Activated CD4-positive, alpha-beta memory T cell treated with anti-CD3 and anti-CD28 coated beads for 36 hours (primary cell): Measurements from ENCODE around the gene MGME1. TPM values are rescaled to one million over a fixed set of nuclear protein-coding genes. Genes with fewer than 3 reads are reported as not detected.

Source experiments
- CTCF ChIA-PET: fragments of 350-600 bp; sonication (Branson Sonifier 250); formaldehyde crosslinking; loops from one replicate; lab custom pipeline; 2021; ENCODE audit warnings: antibody characterized with exemption, inconsistent platforms; lab: Charles Lee
- POLR2A ChIA-PET: fragments of 350-600 bp; sonication (Branson Sonifier 250); formaldehyde crosslinking; loops from one replicate; lab custom pipeline; 2021; ENCODE audit warnings: antibody characterized with exemption; lab: Charles Lee
- DNase-seq: peaks from one replicate; pipeline ENCODE4 v3.0.0-alpha.2; 2020
- H3K27ac Mint-ChIP-seq: one replicate; pipeline ENCODE4 v1.8.0; 2021; ENCODE audit warnings: mixed read lengths
- H3K27me3 Mint-ChIP-seq: one replicate; pipeline ENCODE4 v1.8.0; 2021; ENCODE audit warnings: mixed read lengths
- H3K36me3 Mint-ChIP-seq: one replicate; pipeline ENCODE4 v1.8.0; 2021; ENCODE audit warnings: mixed read lengths
- H3K4me1 Mint-ChIP-seq: one replicate; pipeline ENCODE4 v1.8.0; 2021; ENCODE audit warnings: low read depth, mixed read lengths
- H3K4me3 Mint-ChIP-seq: one replicate; pipeline ENCODE4 v1.8.0; 2021; ENCODE audit warnings: mild to moderate bottlenecking, mixed read lengths
- H3K9me3 Mint-ChIP-seq: one replicate; pipeline ENCODE4 v1.8.0; 2021; ENCODE audit warnings: mixed read lengths
- intact Hi-C: fragments of 100-400 bp; cut with micrococcal nuclease; formaldehyde crosslinking; loops from one replicate; pipeline ENCODE4 v1.15.1; 2023
- total RNA-seq, 2 experiments: library from RNA; stranded (reverse); gene quantifications; one replicate each; pipeline ENCODE4 v1.2.3, GENCODE V29; 2021

MGME1 gene
- total RNA-seq, 2 experiments from 2014 or later, result 31.0 to 34.7 TPM

GRCh38 chr20:17964073-17964472 lies 4.7 kb upstream of the MGME1 start:
- Mint-ChIP-seq H3K4me3 (peak overlapping the region; percentile 96), H3K27me3 (no peaks in the 10 kb centered on the region), H3K4me1 (peaks cover 61% of the 10 kb centered on the region), H3K9me3 (no peaks in the 10 kb centered on the region), H3K36me3 (peaks cover 74% of the 10 kb centered on the region), H3K27ac (peak overlapping the region; percentile 99)
- CTCF ChIA-PET, result interaction anchor here (0.9 to 2.2 kb wide), 3 partner anchors 30 to 282 kb away, joined by 3 to 11 read pairs (median 6); partner anchors contain the start of gene RRBP1
- no peak for DNase-seq
- intact Hi-C loops, result loop anchor here (10.0 kb wide), 3 partner anchors 429 to 1389 kb away; partner anchors contain the start of genes BFSP1 and KIF16B
- POLR2A ChIA-PET, result no interaction called here

DNA sequence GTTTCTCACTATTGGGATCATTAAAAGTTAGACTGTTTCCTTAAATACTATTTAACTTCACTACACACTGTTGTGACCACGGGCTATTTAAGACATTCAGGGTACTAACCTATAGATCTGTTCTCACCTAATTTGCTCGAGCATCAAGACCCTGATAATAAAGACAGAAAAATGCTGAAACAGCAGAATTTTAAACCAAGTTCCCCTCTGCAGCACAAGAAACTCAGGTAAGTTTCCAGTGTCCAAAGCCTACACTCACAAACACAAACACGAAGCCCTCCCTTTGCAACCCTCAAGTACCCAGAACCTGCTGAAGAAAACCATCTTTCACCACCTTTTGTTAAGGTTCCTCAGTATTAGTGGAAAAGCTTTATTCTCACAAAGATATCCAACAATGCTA lies 4.2 kb upstream of the MGME1 start:
- peaks cover 70% of the 10 kb centered on the region for H3K36me3 Mint-ChIP-seq
- POLR2A ChIA-PET, result interaction anchor here (1.0 to 2.0 kb wide), 3 partner anchors 9 to 60 kb away, joined by 3 to 10 read pairs (median 7); no protein-coding TSS in a partner anchor

DNA sequence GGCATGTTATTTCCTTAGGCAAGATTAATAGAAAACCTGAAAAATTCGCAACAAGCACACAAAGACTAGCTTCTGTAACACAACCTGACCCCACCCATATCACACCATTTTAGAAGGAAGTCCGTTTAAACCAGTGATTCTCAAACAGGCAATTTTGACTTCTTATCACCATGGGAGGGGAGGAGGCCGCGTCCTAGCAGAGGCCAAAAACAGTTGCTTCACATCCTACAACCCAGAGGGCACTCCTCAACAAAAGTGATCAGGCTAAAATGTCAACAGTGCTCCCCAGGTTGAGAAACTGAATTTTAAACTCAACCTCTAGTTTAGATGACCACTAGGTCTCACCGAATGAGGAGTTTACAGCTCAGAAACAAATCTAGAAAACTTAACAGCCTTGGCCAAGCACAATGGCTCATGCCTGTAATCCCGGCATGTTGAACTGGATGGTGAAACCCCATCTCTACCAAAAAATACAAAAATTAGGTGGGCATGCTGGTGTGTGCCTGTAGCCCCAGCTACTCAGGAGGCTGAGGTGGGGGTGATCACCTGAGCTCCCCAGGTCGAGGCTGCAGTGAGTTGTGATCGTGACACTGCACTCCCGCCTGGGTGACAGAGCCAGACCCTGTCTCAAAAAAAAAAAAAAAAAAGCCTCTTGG lies 3.6 kb upstream of the MGME1 start:
- intact Hi-C loops, result loop anchor here (5.0 to 10.0 kb wide), 4 partner anchors 430 to 1390 kb away; partner anchors contain the start of genes BFSP1, KIF16B and SMIM26
- peak overlapping the region; percentile 96 for H3K4me3 Mint-ChIP-seq
- peaks cover 72% of the 10 kb centered on the region for H3K36me3 Mint-ChIP-seq
- CTCF ChIA-PET, result interaction anchor here (0.8 to 3.7 kb wide), 5 partner anchors 27 to 460 kb away, joined by 3 to 31 read pairs (median 4); no protein-coding TSS in a partner anchor
- no peaks in the 10 kb centered on the region for H3K27me3 Mint-ChIP-seq
- POLR2A ChIA-PET, result interaction anchor here (0.7 to 4.4 kb wide), 5 partner anchors 9 to 395 kb away, joined by 3 to 20 read pairs (median 7); partner anchors contain the start of genes DSTN and RRBP1
- H3K9me3 Mint-ChIP-seq, result no peaks in the 10 kb centered on the region
- peak overlapping the region; percentile 99 for H3K27ac Mint-ChIP-seq
- H3K4me1 Mint-ChIP-seq, result peaks cover 53% of the 10 kb centered on the region
- DNase-seq, result no peak

More for the DNA sequence above, 4.2 kb upstream of the MGME1 start:
- Mint-ChIP-seq H3K27ac (peak overlapping the region; percentile 99), H3K9me3 (no peaks in the 10 kb centered on the region), H3K27me3 (no peaks in the 10 kb centered on the region), H3K4me1 (peaks cover 55% of the 10 kb centered on the region), H3K4me3 (peak overlapping the region; percentile 96)
- CTCF ChIA-PET, result interaction anchor here (1.3 to 3.7 kb wide), 5 partner anchors 29 to 460 kb away, joined by 3 to 31 read pairs (median 5); no protein-coding TSS in a partner anchor
- DNase-seq, result no peak
- intact Hi-C loops, result loop anchor here (5.0 to 10.0 kb wide), 4 partner anchors 430 to 1390 kb away; partner anchors contain the start of genes BFSP1, KIF16B and SMIM26

- CTCF ChIA-PET, result interaction anchor here (0.7 to 3.7 kb wide), 4 partner anchors 9 to 463 kb away, joined by 4 to 31 read pairs (median 4); no protein-coding TSS in a partner anchor
- intact Hi-C loops, result loop anchor here (1.0 to 10.0 kb wide), 5 partner anchors 7 to 1392 kb away; partner anchors contain the start of genes BFSP1, KIF16B and SMIM26
- DNase-seq, result no peak
- peaks cover 72% of the 10 kb centered on the region for H3K36me3 Mint-ChIP-seq
- H3K27ac Mint-ChIP-seq, result peak overlapping the region; percentile 99
- no peaks in the 10 kb centered on the region for H3K27me3 Mint-ChIP-seq
- peak overlapping the region; percentile 96 for H3K4me3 Mint-ChIP-seq
- no peaks in the 10 kb centered on the region for H3K9me3 Mint-ChIP-seq
- POLR2A ChIA-PET, result interaction anchor here (0.7 to 4.4 kb wide), 6 partner anchors 8 to 396 kb away, joined by 3 to 20 read pairs (median 8); partner anchors contain the start of gene DSTN
- peaks cover 44% of the 10 kb centered on the region for H3K4me1 Mint-ChIP-seq
Observed at GRCh38 chr20:17966432-17967310, 2.1 kb upstream of the MGME1 start.

- ChIA-PET POLR2A (interaction anchor here (0.7 to 4.4 kb wide), 9 partner anchors 9 to 540 kb away, joined by 3 to 20 read pairs (median 6); partner anchors contain the start of genes DSTN, RRBP1 and SEC23B), CTCF (interaction anchor here (1.2 to 3.7 kb wide), 2 partner anchors 10 to 26 kb away, joined by 4 to 31 read pairs; no protein-coding TSS in a partner anchor)
- Mint-ChIP-seq H3K9me3 (no peaks in the 10 kb centered on the region), H3K4me3 (peak overlapping the region; percentile 96), H3K36me3 (peaks cover 73% of the 10 kb centered on the region), H3K27ac (peak overlapping the region; percentile 99), H3K4me1 (peaks cover 44% of the 10 kb centered on the region), H3K27me3 (no peaks in the 10 kb centered on the region)
- DNase-seq, result no peak
- intact Hi-C loops, result loop anchor here (1.0 to 10.0 kb wide), 11 partner anchors 8 to 1393 kb away; partner anchors contain the start of genes BFSP1, DSTN, DZANK1 and KIF16B
Observed at GRCh38 chr20:17967521-17968365, 1.1 kb upstream of the MGME1 start.

GRCh38 chr20:17969278-17969883 lies 563 bp downstream of the MGME1 start:
- intact Hi-C loops, result loop anchor here (1.0 to 10.0 kb wide), 10 partner anchors 169 to 1395 kb away; partner anchors contain the start of genes BFSP1, DSTN, DZANK1 and KIF16B
- POLR2A ChIA-PET, result interaction anchor here (0.6 to 4.4 kb wide), 8 partner anchors 10 to 538 kb away, joined by 3 to 20 read pairs (median 6); partner anchors contain the start of genes DSTN, RRBP1 and SEC23B
- Mint-ChIP-seq H3K4me1 (peaks cover 43% of the 10 kb centered on the region), H3K4me3 (peak overlapping the region; percentile 96), H3K27me3 (no peaks in the 10 kb centered on the region), H3K36me3 (peaks cover 68% of the 10 kb centered on the region), H3K9me3 (no peaks in the 10 kb centered on the region), H3K27ac (peak overlapping the region; percentile 99)
- DNase-seq, result peak; percentile 66
- CTCF ChIA-PET, result interaction anchor here (0.9 to 2.5 kb wide), 3 partner anchors 10 to 399 kb away, joined by 3 to 20 read pairs (median 7); no protein-coding TSS in a partner anchor

DNA sequence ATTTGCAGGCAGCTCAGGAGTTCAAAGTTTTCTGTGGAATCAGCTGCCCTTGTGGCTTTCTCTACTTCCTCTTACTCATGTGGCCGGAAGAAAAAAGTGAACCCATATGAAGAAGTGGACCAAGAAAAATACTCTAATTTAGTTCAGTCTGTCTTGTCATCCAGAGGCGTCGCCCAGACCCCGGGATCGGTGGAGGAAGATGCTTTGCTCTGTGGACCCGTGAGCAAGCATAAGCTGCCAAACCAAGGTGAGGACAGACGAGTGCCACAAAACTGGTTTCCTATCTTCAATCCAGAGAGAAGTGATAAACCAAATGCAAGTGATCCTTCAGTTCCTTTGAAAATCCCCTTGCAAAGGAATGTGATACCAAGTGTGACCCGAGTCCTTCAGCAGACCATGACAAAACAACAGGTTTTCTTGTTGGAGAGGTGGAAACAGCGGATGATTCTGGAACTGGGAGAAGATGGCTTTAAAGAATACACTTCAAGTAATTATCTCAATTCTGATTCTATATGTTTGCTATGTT lies 1.1 kb downstream of the MGME1 start:
- CTCF ChIA-PET, result interaction anchor here (0.9 to 2.5 kb wide), 4 partner anchors 11 to 399 kb away, joined by 3 to 20 read pairs (median 6); no protein-coding TSS in a partner anchor
- Mint-ChIP-seq H3K27ac (peak overlapping the region; percentile 99), H3K36me3 (peaks cover 66% of the 10 kb centered on the region), H3K4me3 (peak overlapping the region; percentile 96), H3K4me1 (peaks cover 40% of the 10 kb centered on the region), H3K9me3 (no peaks in the 10 kb centered on the region), H3K27me3 (no peaks in the 10 kb centered on the region)
- peak; percentile 54 for DNase-seq
- POLR2A ChIA-PET, result interaction anchor here (1.4 to 3.5 kb wide), 3 partner anchors 10 to 538 kb away, joined by 3 to 19 read pairs (median 7); partner anchors contain the start of gene SEC23B
- intact Hi-C loops, result loop anchor here (1.0 to 10.0 kb wide), 10 partner anchors 169 to 1395 kb away; partner anchors contain the start of genes BFSP1, DSTN, DZANK1 and KIF16B

DNA sequence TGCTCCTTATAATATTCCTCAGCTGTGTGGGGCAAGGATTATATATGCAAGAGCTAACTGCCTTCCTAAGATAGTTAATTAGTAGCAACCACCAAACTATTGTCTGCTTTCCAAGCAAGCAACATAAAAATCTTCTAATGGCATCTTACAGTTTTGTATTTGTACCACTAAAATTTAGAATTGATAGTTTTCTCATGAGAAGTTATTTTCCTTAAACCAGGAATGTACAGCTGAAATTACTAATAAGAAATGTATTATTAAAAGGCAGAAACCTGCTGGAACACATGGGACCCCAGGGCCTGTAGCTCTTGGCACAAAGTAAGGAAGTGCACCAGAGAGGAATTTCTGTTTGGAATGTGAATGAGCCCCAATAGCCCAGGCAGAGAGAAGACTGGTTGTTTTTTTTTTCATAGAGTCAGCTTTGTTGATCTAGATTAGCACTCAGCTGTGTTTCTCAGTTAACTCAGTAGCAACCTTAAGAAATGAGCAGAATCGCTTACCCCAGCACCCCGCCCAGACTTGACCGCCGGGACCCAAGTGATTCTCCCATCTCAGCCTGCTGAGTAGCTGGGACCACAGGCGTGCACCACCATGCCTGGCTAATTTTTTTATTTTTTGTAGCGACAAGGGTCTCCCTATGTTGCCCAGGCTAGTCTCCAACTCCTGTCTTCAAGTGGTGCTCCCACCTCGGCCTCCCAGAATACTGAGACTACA lies 2.6 kb downstream of the MGME1 start:
- no peak for DNase-seq
- intact Hi-C loops, result loop anchor here (2.0 kb wide), 1 partner anchor 13 kb away; no protein-coding TSS in a partner anchor
- H3K27ac Mint-ChIP-seq, result peak overlapping the region; percentile 45
- peaks cover 40% of the 10 kb centered on the region for H3K4me1 Mint-ChIP-seq
- H3K36me3 Mint-ChIP-seq, result peaks cover 64% of the 10 kb centered on the region
- H3K27me3 Mint-ChIP-seq, result no peaks in the 10 kb centered on the region
- ChIA-PET POLR2A (interaction anchor here (0.8 to 1.0 kb wide), 2 partner anchors 12 to 15 kb away, joined by 6 read pairs; no protein-coding TSS in a partner anchor), CTCF (interaction anchor here (1.1 to 2.5 kb wide), 3 partner anchors 24 to 290 kb away, joined by 3 to 20 read pairs (median 5); partner anchors contain the start of gene RRBP1)
- peak overlapping the region; percentile 96 for H3K4me3 Mint-ChIP-seq
- H3K9me3 Mint-ChIP-seq, result no peaks in the 10 kb centered on the region

DNA sequence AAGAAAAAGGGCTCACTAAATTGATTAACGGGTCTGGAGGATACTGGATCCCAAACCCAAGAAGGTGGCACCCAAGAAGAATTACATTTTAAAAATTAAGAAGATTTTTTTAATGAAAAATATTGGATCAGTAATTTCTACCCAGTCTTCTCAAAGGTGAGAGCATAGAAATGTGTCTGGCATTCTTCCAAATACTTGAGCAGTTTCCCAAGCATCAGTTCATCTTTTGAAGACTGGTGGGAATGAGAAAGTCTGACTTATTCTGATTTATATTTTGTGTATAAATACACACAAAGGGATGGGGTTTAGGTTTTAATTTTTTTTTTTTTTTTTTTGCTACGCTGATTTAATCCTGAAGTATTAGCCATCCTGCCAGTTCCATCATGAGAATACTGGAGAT lies 3.3 kb downstream of the MGME1 start:
- H3K9me3 Mint-ChIP-seq, result no peaks in the 10 kb centered on the region
- peak overlapping the region; percentile 96 for H3K4me3 Mint-ChIP-seq
- ChIA-PET POLR2A (interaction anchor here (1.0 kb wide), 1 partner anchor 16 kb away, joined by 6 read pairs; no protein-coding TSS in a partner anchor), CTCF (no interaction called here)
- intact Hi-C loops, result loop anchor here (2.0 kb wide), 1 partner anchor 13 kb away; no protein-coding TSS in a partner anchor
- H3K36me3 Mint-ChIP-seq, result peaks cover 63% of the 10 kb centered on the region
- peaks cover 41% of the 10 kb centered on the region for H3K4me1 Mint-ChIP-seq
- DNase-seq, result no peak
- no peak overlapping the region for H3K27ac Mint-ChIP-seq
- H3K27me3 Mint-ChIP-seq, result no peaks in the 10 kb centered on the region
